ENCODE results near the gene UCHL3.

Gene UCHL3

DNA sequence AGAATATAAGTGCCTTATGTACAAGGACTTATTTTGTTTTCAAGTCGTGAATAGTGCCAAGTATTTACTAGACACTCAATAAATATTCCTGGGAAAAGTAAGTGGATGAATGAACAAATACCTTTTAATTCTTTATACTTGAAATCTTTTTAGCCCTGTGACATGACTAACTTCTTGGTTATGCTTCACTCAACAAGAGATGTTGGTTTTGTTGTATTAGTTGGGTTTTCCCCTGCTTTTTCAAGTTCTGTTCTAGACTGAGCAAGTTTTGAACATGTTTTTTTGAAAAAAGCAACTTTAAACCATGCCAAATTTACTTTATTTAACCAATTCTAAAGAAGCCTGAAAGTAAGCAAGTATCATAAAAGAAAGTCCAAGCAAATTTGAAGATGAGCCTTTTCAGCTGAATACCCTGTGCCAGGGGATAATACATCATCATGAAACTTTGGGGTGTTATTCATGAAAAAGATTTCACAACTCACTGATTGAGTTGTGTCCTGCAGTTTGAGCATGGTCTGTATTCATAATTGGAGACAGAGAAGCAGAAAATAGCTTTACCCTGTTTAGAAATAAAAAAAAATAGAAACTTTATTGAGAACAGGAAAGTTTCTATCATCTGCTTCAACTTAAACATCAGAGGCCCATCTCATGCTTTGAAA is 97.7 kb downstream of the UCHL3 start:
- H3K9me3 ChIP-seq, result no peaks in the 10 kb centered on the region
- DNase-seq, result no peak
- H3K4me3 ChIP-seq, result no peak overlapping the region
- TF ChIP-seq, protein P1, sequence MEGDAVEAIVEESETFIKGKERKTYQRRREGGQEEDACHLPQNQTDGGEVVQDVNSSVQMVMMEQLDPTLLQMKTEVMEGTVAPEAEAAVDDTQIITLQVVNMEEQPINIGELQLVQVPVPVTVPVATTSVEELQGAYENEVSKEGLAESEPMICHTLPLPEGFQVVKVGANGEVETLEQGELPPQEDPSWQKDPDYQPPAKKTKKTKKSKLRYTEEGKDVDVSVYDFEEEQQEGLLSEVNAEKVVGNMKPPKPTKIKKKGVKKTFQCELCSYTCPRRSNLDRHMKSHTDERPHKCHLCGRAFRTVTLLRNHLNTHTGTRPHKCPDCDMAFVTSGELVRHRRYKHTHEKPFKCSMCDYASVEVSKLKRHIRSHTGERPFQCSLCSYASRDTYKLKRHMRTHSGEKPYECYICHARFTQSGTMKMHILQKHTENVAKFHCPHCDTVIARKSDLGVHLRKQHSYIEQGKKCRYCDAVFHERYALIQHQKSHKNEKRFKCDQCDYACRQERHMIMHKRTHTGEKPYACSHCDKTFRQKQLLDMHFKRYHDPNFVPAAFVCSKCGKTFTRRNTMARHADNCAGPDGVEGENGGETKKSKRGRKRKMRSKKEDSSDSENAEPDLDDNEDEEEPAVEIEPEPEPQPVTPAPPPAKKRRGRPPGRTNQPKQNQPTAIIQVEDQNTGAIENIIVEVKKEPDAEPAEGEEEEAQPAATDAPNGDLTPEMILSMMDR (IDR thresholded peaks at IDR 0.05), result no peak
- H3K36me3 ChIP-seq, result no peaks in the 10 kb centered on the region
- intact Hi-C loops (cut with DNase I; ENCODE audit: low total_unique reads), result no loop called here
- H3K27me3 ChIP-seq, result no peaks in the 10 kb centered on the region
- H3K4me1 ChIP-seq, result peaks cover 0 to 8% (median 0%) of the 10 kb centered on the region in 4 donors
- no peak overlapping the region for H3K27ac ChIP-seq

GRCh38 chr13:75648446-75648845 is 98.9 kb downstream of the UCHL3 start:
- no peak for DNase-seq
- no peaks in the 10 kb centered on the region for H3K27me3 ChIP-seq
- H3K27ac ChIP-seq, result no peak overlapping the region
- no peaks in the 10 kb centered on the region for H3K9me3 ChIP-seq
- no peaks in the 10 kb centered on the region for H3K36me3 ChIP-seq
- TF ChIP-seq, protein P1 (IDR thresholded peaks at IDR 0.05), result no peak
- H3K4me3 ChIP-seq, result no peak overlapping the region
- peaks cover 0 to 8% (median 0%) of the 10 kb centered on the region in 4 donors for H3K4me1 ChIP-seq
- intact Hi-C loops (cut with DNase I; ENCODE audit: low total_unique reads), result no loop called here

DNA sequence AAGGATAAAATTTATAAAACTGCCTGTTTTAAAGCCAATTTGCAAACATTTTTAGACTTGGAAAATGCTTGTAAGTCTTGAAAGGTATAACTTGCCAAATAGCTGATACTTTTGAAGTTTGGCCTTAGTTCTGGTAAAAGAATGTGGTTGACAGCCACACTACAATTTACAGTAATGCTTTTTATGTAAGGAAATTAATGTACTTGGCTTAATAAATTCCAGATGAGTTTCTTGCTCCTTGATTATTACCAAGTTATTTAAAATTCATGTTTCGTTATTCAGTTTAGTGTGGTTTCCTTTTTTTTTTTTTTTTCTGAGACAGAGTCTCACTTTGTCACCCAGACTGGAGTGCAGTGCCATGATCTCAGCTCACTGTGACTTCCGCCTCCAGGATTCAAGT is 101.4 kb downstream of the UCHL3 start:
- Histone ChIP-seq H3K27me3 (no peaks in the 10 kb centered on the region), H3K4me1 (peaks cover 0 to 8% (median 0%) of the 10 kb centered on the region in 4 donors), H3K36me3 (peaks cover 0 to 3% (median 0%) of the 10 kb centered on the region in 3 donors), H3K4me3 (no peak overlapping the region), H3K9me3 (no peaks in the 10 kb centered on the region), H3K27ac (no peak overlapping the region)
- TF ChIP-seq, protein P1 (IDR thresholded peaks at IDR 0.05), result no peak
- no peak for DNase-seq
- intact Hi-C loops (cut with DNase I; ENCODE audit: low total_unique reads), result no loop called here

DNA sequence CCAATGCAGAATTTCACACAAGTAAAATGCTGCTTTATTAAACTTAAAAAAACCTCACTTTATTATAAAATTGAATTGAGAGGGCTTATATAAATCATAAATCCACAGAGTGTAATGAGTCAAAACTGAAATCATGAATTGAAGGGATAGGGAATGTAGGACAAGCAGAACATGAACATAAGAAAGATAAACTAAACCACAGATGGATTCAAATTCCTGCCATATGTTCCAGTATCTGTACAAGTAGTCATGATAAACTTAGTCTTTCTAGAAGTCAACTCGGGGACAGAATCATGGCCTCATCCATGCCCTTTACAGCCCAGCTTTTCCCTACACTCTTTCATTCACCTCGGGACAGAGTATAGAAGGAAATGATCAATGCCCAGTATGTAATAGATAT is 103.1 kb downstream of the UCHL3 start:
- Histone ChIP-seq H3K4me1 (peaks cover 0 to 8% (median 0%) of the 10 kb centered on the region in 4 donors), H3K27me3 (no peaks in the 10 kb centered on the region), H3K4me3 (no peak overlapping the region), H3K27ac (no peak overlapping the region), H3K9me3 (no peaks in the 10 kb centered on the region), H3K36me3 (peaks cover 0 to 3% (median 0%) of the 10 kb centered on the region in 3 donors)
- DNase-seq, result no peak
- intact Hi-C loops (cut with DNase I; ENCODE audit: low total_unique reads), result no loop called here
- TF ChIP-seq, protein P1 (IDR thresholded peaks at IDR 0.05), result no peak
